ENCODE results near the gene MAL.

Gene MAL

DNA sequence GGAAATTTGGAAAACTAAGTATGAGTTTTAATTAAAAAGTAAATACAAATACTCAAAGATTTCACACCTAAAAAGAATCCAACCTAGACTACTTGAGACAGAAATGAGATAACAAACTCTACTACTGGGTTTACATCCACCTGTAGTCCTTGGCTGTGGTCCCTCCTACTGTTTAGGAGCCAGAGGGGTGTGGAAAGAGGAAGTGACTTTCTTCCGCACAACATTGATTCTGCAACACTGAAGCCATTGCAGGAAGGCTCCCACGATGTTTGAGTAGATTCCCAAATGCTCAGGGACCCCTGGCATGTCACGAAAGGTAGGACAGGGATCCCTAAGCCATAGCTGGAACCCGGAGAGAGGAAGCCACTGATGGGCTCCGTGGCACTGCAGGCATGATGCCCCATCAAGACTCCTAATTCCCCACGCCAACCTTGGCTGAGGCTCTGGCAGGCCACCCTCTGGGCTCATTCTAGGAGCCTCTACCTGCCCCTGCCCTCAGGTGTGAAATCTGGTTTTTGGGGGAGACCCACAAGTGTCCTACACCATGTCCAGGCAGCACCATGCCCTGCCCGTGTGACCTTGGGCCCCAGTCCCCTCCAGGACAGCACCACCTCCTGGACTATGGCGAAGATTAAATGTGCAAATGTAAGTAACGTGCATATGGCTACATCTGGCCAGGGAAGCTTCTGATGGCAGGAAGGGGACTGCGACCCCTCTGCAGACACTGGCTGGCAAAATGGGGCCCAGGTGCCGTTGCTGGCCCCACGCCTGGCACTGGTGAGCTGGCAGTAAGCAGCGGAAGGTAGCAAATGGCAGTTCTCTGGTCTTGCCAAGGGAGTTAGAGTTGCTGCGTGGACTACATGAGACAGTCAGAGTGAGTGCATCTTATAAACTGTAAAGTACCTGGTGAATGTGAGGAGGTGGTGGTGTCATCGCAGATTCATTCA lies 38.2 kb upstream of the MAL start:
- Histone ChIP-seq H3K9me3 (ENCODE audit: low read length) (no peaks in the 10 kb centered on the region), H3K4me1 (ENCODE audit: insufficient read depth, low read length) (no peaks in the 10 kb centered on the region), H3K27me3 (ENCODE audit: control insufficient read depth in 1 of 2, insufficient read depth in 2 of 2, low read length in 2 of 2) (peaks cover 0 to 5% of the 10 kb centered on the region in 2 donors), H3K9ac (ENCODE audit: low read length) (no peak overlapping the region), H3K36me3 (ENCODE audit: insufficient read depth, low read length) (no peaks in the 10 kb centered on the region), H3K4me3 (ENCODE audit: low read depth in 1 of 2, low read length in 2 of 2) (no peak overlapping the region), H3K27ac (ENCODE audit: low read depth, low read length) (no peak overlapping the region)

DNA sequence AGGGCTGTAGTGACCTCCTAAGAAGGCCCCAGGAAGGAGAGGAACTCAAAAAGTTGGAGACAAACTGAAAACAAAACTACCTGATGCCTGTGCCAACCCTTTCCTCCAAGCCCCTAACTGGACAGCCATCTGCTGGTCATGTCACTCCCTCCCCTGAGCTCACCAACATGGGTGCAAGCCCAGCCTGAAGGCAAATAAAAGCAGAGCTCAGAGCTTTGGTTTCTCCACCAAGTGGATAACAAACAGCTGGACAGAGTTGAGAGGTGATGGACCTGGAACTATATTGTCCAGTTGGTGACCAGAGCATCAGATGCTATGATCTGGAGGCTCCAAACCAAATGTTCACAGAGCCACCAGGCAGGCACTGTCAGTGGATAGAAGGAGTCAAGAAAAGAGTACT lies 34.6 kb upstream of the MAL start:
- no peaks in the 10 kb centered on the region for H3K9me3 ChIP-seq (ENCODE audit: low read length)
- no peak overlapping the region for H3K27ac ChIP-seq (ENCODE audit: low read depth, low read length)
- H3K27me3 ChIP-seq (ENCODE audit: control insufficient read depth in 1 of 2, insufficient read depth in 2 of 2, low read length in 2 of 2), result peaks cover 0 to 9% of the 10 kb centered on the region in 2 donors
- H3K4me1 ChIP-seq (ENCODE audit: insufficient read depth, low read length), result no peaks in the 10 kb centered on the region
- no peaks in the 10 kb centered on the region for H3K36me3 ChIP-seq (ENCODE audit: insufficient read depth, low read length)
- H3K4me3 ChIP-seq (ENCODE audit: low read depth in 1 of 2, low read length in 2 of 2), result no peak overlapping the region
- H3K9ac ChIP-seq (ENCODE audit: low read length), result no peak overlapping the region

DNA sequence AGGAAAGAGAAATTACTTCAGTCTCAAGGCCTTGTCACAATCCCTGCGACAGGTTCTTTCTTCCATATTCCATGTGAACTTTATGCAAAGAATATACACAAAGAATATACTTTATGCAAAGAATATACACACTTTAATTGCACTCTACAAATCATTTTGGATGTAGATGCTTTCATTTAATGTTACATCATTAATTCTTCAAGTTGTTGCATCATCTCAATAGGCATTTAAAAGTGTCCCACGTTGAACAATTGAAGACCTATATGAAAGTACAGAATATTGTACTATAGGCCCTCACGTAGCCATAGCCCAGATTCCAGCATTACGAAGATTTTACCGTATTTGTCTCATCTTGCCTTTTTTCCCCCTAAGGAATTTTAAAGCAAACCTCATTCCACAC lies 33.1 kb upstream of the MAL start:
- Histone ChIP-seq H3K4me1 (ENCODE audit: insufficient read depth, low read length) (no peaks in the 10 kb centered on the region), H3K9ac (ENCODE audit: low read length) (no peak overlapping the region), H3K4me3 (ENCODE audit: low read depth in 1 of 2, low read length in 2 of 2) (no peak overlapping the region), H3K27ac (ENCODE audit: low read depth, low read length) (no peak overlapping the region), H3K27me3 (ENCODE audit: control insufficient read depth in 1 of 2, insufficient read depth in 2 of 2, low read length in 2 of 2) (peaks cover 0 to 7% of the 10 kb centered on the region in 2 donors), H3K36me3 (ENCODE audit: insufficient read depth, low read length) (no peaks in the 10 kb centered on the region), H3K9me3 (ENCODE audit: low read length) (no peaks in the 10 kb centered on the region)

DNA sequence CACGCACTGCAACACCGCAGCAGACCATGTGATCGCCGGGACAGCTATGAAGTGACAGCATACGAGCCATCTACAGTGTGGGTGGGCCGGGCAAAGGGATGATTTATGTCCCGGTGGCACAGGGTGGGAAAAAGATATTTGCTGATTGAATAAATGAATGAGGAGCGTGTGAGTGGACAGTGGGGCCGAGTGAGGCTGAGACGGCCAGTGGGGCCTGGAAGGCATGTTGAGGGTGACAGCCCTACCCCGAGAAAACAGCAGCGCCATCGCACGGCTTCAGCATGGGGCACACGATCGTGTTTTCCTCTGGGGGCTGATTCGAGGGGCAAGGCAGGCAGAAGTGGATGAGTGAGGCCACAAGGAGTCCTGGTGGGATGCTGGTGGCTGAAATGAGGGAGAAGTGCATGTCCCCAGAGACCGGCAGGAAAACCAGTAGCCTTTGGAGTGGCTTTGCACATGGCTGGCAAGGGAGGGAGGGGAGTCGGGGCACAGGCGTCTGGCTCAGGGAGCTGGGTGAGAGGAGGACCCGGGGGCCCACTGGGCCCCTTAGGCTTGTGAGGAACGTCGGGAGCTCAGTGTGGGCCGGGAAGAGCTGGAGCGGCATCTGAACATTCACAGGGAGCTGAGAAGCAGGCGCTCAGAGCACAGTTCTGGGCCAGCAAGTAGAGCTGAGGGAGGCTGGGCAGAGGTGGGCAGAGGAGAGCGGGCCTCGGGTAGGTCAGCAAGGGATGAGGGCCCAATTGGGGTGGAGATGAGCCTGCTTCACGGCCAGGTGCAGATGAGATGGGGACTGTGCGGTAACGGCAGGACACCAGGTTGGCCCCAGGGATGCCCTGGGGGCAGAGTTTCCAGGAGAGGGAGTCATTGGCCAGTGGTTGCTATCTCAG lies 32.1 kb upstream of the MAL start:
- Histone ChIP-seq H3K27me3 (ENCODE audit: control insufficient read depth in 1 of 2, insufficient read depth in 2 of 2, low read length in 2 of 2) (peaks cover under 1 to 8% of the 10 kb centered on the region in 2 donors), H3K4me3 (ENCODE audit: low read depth in 1 of 2, low read length in 2 of 2) (no peak overlapping the region), H3K9ac (ENCODE audit: low read length) (no peak overlapping the region), H3K36me3 (ENCODE audit: insufficient read depth, low read length) (no peaks in the 10 kb centered on the region), H3K4me1 (ENCODE audit: insufficient read depth, low read length) (no peaks in the 10 kb centered on the region), H3K9me3 (ENCODE audit: low read length) (no peaks in the 10 kb centered on the region), H3K27ac (ENCODE audit: low read depth, low read length) (no peak overlapping the region)

DNA sequence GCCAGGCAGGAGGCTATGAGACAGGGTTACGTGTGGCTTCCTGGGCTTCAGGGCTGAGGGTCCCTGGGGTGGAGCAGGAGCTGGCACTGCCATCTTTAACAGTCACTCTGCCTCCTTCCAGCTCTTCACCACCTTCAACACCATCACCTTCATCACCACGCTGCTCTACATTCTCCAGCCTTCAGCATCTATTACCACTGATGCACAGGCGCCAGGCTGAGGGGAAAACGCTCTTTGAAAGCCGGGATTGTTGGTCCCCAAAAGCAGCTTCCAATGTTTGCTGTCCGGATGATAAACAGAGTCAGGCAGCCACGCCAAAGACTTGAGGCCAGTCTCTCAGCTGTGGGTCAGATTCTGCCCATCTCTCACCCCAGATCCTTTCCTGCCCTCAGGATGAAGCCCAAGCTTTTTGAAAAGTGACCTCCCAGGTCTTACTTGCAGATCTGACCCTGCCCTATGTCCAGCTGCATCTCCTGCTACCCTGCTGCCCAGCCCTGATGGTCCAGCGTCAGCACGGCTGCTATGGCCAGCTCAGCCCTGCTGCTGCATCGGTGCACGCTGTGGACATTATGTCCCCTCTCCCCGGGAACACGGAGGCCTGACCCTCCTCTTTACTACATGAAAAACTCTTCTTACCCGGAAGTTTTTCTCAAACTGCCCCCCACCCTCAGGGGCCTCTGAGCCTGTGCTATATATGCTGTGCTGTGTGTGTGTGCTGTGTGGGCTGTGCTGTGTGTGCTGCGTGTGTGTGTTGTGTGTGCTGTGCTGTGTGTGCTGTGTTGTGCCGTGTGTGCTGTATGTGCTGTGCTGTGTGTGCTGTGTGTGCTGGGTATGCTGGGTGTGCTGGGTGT lies 31.2 kb upstream of the MAL start:
- H3K4me3 ChIP-seq (ENCODE audit: low read depth in 1 of 2, low read length in 2 of 2), result no peak overlapping the region
- peaks cover 5 to 16% of the 10 kb centered on the region in 2 donors for H3K27me3 ChIP-seq (ENCODE audit: control insufficient read depth in 1 of 2, insufficient read depth in 2 of 2, low read length in 2 of 2)
- H3K36me3 ChIP-seq (ENCODE audit: insufficient read depth, low read length), result no peaks in the 10 kb centered on the region
- no peak overlapping the region for H3K27ac ChIP-seq (ENCODE audit: low read depth, low read length)
- H3K9ac ChIP-seq (ENCODE audit: low read length), result no peak overlapping the region
- H3K9me3 ChIP-seq (ENCODE audit: low read length), result no peaks in the 10 kb centered on the region
- H3K4me1 ChIP-seq (ENCODE audit: insufficient read depth, low read length), result no peaks in the 10 kb centered on the region

DNA sequence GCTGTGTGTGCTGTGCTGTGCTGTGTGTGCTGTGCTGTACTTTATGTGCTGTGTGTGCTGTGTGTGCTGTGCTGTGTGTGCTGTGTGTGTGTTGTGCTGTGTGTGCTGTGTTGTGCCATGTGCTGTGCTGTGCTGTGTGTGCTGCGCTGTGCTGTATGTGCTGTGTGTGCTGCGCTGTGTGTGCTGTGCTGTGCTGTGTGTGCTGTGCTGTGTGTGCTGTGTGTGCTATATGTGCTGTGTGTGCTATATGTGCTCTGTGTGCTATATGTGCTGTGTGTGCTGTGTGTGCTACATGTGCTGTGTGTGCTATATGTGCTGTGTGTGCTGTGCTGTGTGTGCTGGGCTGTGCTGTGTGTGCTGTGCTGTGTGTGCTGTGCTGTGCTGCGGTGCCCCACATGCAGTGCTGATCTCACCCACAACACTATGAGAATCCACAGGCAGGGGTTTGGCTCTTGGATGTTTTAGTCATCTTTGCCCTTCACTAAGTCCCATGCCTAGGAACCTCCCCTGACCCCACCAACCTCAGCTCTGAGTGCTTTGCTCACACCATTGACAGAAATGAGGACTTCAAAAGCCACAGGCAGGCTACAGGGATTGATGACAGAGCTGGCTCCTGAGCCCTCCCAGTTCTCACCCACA lies 30.5 kb upstream of the MAL start:
- no peak overlapping the region for H3K9ac ChIP-seq (ENCODE audit: low read length)
- no peaks in the 10 kb centered on the region for H3K4me1 ChIP-seq (ENCODE audit: insufficient read depth, low read length)
- peaks cover 5 to 16% of the 10 kb centered on the region in 2 donors for H3K27me3 ChIP-seq (ENCODE audit: control insufficient read depth in 1 of 2, insufficient read depth in 2 of 2, low read length in 2 of 2)
- H3K4me3 ChIP-seq (ENCODE audit: low read depth in 1 of 2, low read length in 2 of 2), result no peak overlapping the region
- no peaks in the 10 kb centered on the region for H3K9me3 ChIP-seq (ENCODE audit: low read length)
- H3K27ac ChIP-seq (ENCODE audit: low read depth, low read length), result no peak overlapping the region
- no peaks in the 10 kb centered on the region for H3K36me3 ChIP-seq (ENCODE audit: insufficient read depth, low read length)

DNA sequence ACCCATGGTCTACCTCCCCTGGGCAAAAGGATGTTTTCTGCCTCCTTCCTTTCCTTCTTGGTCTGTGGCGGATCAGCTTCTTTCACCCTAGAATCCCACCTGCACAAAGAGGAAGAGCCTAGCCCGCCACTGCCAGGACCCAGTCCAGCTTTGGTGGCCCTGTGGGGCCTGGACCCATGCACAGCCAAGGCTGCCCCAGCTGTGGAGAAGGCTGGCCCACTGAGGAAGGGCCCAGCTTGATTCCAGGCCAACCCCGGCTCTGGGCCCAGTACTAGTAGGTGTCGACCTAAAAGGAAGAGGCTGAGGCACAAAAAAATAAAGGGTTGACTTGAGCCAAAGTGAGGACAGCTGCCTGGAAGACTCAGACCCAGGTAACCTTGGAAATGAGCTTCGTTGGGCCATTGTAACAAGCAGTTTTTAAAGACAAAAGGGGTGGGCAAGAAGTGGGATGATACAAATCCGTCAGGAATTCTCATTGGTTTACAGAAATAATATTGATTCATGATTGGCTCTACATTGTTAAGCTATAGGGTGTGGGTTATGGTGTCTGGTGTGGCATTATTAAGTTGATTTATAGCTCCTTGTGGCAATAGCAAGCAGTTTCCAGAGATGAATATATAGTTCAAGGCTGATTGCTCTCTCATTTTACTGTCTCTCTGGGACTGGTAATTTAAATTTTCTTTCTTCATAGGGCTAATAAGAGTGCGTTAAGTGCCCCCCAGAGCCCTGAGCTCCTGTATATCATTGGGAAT lies 29.8 kb upstream of the MAL start:
- Histone ChIP-seq H3K27me3 (ENCODE audit: control insufficient read depth in 1 of 2, insufficient read depth in 2 of 2, low read length in 2 of 2) (peaks cover 5 to 16% of the 10 kb centered on the region in 2 donors), H3K9ac (ENCODE audit: low read length) (no peak overlapping the region), H3K9me3 (ENCODE audit: low read length) (no peaks in the 10 kb centered on the region), H3K36me3 (ENCODE audit: insufficient read depth, low read length) (no peaks in the 10 kb centered on the region), H3K4me3 (ENCODE audit: low read depth in 1 of 2, low read length in 2 of 2) (no peak overlapping the region), H3K4me1 (ENCODE audit: insufficient read depth, low read length) (no peaks in the 10 kb centered on the region), H3K27ac (ENCODE audit: low read depth, low read length) (no peak overlapping the region)

DNA sequence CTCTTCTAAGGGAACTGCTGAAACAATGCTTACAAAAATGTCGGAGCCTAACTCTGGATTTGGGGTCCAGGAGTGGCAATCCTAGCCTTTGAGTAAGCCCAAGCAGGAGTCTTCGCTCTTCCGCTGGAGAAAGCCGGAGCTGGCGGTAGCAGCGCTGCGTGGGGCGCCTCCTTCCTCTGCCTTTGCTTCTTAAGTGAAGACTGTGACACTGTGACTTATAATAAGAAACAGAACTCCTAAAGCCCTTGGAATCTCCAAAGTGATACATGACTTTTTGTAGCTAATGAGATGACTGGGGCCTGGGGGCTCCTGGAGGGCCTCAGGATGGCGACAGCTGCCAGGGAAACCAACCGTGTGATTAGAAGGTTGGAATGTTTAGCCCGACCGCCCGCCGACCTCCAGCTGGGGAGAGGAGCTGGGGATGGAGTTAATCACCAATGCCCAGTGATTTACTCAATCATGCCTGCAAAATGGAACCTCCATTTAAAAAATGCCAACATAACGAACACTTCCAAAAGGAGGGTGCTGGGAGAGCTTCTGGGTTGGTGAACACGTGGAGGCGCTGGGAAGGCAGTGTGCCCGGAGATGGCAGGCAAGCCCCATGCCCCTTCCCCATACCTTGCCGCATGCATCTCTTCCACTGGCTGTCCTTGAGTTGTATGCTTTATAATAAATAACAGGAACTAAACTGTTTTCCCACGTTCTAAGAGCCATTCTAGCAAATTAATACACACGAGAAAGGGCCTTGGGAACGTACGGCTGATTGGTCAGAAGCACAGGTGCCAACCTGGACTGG lies 29.0 kb upstream of the MAL start:
- H3K4me3 ChIP-seq (ENCODE audit: low read depth in 1 of 2, low read length in 2 of 2), result no peak overlapping the region
- H3K36me3 ChIP-seq (ENCODE audit: insufficient read depth, low read length), result no peaks in the 10 kb centered on the region
- peaks cover 5 to 16% of the 10 kb centered on the region in 2 donors for H3K27me3 ChIP-seq (ENCODE audit: control insufficient read depth in 1 of 2, insufficient read depth in 2 of 2, low read length in 2 of 2)
- H3K9ac ChIP-seq (ENCODE audit: low read length), result no peak overlapping the region
- H3K4me1 ChIP-seq (ENCODE audit: insufficient read depth, low read length), result no peaks in the 10 kb centered on the region
- H3K27ac ChIP-seq (ENCODE audit: low read depth, low read length), result no peak overlapping the region
- no peaks in the 10 kb centered on the region for H3K9me3 ChIP-seq (ENCODE audit: low read length)

DNA sequence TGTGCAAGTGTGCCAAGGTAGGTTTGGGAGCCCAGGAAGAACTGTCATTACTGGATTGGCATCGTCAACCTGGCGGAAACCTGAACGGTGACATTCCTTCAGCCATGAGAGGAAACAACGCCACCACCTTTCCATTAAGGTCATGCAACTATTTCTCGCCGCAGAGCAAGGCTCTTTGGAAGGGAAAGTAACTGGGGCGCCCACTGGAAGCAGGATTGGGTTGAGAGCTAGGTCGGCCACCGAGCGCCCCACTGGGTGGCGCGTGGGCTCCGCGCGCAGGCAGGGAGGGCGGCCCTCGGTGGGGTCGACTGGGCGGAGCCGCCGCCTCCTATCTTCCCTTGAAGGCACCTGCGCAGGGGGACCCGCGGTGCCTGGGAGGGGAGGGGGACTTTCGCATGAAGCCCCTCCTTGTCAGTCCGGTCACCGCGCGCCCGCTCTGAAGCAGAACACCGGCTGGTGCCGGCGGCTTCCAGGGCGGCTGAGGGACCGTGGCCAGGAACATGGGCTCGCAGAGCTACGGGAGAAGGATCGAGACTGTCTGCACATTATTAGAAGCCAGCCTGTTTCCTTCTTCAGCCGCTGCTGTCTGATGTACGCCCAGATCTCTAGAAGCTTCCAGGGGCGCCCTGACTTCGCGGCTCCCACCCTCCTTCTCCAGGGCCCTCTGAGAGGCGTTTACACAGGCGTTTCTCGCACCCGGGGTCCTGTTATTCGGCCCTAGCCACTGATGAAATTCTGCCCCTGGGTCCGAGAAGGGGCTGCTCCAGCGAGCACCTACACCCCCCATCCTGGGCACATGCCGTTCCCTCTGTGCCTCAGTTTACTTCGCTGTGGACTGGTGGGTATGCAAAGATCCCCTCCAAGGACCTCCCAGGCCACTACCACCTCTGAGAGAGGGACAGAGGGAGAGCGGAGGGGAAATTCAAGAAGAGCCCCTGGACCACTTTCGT lies 27.3 kb upstream of the MAL start:
- Histone ChIP-seq H3K4me3 (ENCODE audit: low read depth in 1 of 2, low read length in 2 of 2) (no peak overlapping the region), H3K27me3 (ENCODE audit: control insufficient read depth in 1 of 2, insufficient read depth in 2 of 2, low read length in 2 of 2) (peaks cover 5 to 16% of the 10 kb centered on the region in 2 donors), H3K9ac (ENCODE audit: low read length) (no peak overlapping the region)

More for the DNA sequence above, 27.3 kb upstream of the MAL start:
- Histone ChIP-seq H3K4me1 (ENCODE audit: insufficient read depth, low read length) (no peaks in the 10 kb centered on the region), H3K36me3 (ENCODE audit: insufficient read depth, low read length) (no peaks in the 10 kb centered on the region), H3K9me3 (ENCODE audit: low read length) (no peaks in the 10 kb centered on the region), H3K27ac (ENCODE audit: low read depth, low read length) (no peak overlapping the region)

Measured in muscle layer of colon (tissue), 2 donors.